Measurements from ENCODE around the gene C2orf81.

DNA sequence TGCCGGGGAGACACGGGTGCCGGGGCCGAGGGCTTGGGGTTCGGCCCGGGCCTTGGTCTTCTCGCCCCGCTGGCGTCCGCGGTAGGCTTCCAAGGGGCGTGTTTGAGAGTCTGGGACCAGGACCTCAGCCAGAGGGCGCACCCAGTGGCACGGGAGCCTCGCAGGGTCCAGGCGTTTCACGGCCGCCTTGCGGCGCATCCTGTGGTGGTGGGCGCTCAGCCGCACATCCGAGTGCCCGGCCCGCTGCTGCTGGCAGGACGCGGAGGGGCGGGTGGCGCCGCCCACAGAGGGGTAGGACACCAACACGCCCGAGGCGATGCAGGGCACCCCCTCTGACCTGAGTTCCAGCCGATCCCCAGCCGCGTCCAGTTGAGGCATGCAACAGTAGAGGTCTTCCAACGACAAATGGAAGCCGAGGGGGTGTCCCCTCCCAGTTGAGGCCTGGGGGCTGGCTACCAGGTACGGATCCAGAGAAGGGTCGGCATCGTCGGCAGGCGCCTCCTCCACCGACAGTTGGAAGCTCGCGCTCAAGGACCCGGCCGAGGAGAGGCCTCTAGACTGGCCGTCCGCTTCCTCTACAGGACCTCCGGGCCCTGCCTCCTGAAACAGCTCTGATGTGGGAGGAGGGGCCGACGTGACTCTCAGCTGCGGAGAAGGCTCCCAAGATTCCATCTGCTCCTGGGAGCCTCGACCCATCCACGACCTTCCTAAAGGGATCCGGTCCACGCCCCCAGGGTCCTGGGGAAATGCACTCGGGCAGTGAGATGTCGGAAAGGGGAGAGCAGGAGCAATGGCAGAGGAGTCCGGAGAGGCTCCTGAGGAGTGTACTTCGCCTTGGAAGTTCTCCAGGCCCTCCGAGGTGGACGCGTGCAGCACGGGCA, 6.3 kb downstream of the C2orf81 start:
- TF ChIP-seq CTCF (IDR thresholded peaks at IDR 0.05; ENCODE audit: low read depth, low read length, poor library complexity, severe bottlenecking) (peak; percentile 16), EZH2phosphoT487 (IDR thresholded peaks at IDR 0.05; ENCODE audit: borderline replicate concordance, low read length) (no peak)

All from DOHH2 (cell line).